ENCODE results near the gene B9D2.
A peak's percentile ranks its signal among the peaks of the same experiment; 100 is the strongest.

The B9D2 gene

DNA sequence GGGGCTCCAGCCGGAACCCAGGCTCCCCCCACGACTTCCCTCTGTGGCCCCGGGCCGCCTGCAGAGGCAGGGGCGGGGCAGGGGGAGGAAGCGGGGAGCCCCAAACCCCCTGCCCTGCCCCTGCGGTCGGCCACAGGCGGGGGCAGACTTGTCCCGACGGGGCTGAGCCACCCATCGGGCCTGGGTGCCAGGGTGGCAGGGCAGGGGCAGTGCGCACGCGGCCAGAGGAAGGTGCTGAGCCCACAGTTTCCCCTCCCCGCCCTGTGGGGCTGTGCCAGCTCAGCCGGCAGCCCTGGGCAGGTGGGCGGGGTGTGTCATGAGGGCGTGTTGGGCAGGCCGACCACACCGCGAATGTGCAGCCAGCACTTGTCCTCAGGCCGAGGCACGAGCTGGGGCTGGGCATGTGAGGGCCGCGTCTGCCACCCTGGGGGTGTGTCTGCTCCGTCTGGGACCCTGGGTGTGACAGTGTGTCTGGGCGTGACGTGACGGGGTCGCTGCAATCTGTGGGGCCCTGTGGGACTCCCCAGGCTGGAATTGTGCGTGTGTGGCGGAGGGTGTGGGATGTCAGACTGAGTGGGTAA is 36.3 kb downstream of the B9D2 start:
- DNase-seq = peak; percentile 86
- peak; percentile 77 for ATAC-seq

- DNase-seq (no peak), ATAC-seq (no peak)
Measured at GRCh38 chr19:41327076-41327575, 36.8 kb downstream of the B9D2 start.

DNA sequence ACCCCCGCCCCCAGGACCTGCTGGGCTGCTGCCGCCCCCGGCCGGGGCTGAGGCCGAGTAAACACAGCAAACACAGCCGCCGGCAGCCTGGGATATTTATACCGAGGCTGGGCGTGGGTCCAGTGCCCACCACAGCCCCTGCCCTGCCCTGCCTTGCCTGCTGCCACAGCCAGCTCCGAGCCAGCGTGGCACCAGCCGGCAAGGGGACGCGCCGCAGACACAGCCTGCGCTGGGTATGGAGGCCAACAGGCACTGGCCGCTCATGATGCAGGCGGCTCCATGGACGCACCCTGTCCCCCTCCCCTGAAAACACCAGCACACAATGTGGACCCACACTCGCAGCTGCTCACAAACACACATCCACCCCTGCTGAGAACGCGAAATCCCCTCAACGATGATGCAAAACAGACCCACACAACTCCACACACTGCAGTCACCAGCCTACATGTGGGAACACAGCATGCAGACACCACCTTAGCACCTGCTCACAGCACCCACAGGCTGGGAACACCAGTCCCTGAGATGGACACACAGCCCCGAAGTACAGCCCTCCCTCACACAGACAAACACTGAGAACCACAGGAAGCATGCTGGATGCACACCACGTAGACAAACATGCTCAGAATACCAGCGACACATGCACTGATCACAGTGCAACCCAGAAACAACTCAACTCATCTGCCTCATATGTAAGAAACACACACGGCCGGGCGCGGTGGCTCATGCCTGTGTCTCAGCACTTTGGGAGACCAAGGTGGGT is 37.8 kb downstream of the B9D2 start:
- ATAC-seq = no peak
- DNase-seq = peak; percentile 36

DNA sequence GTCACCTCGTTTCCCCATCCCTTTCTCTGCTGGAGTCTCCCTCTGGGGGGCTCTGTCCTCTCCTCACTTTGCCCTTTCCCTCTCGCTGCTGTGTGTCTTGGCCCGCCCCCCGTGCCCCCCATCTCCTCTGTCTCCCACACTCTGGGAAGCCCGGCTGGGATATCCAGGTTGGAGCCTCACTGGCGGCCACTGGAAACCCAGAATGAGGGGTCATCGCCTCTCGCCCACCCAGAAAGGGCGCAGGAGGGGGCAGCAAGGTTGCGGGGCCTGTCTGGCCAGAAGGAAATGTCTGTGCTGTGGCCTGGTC is 38.4 kb downstream of the B9D2 start:
- DNase-seq = no peak
- ATAC-seq = no peak

- peak; percentile 36 for DNase-seq
- ATAC-seq = no peak
Measured at GRCh38 chr19:41324921-41325639, 38.9 kb downstream of the B9D2 start.

DNA sequence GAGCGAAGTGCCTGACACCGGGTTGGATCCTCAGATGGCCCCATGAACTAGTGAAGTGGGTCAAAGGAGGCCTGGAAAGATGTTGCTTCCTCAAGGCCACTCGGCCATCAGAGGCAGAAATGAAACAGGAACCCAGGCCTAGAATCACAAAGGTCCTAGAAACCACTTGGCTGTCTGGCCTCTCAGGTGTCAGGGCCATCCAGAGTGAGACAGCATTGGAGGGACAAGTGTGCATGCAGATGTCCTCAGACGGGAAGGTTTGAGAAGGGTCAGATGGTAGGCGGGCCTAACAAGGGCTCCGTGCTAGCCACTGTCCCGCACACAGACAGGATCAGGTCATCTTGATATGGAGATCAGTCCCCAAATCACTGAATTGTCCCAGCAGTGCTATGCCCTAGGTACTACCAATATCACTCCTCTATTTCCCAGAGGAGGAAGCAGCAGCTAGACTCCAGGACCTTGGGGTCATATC is 39.7 kb downstream of the B9D2 start:
- ATAC-seq = no peak
- DNase-seq = no peak

GRCh38 chr19:41323430-41324125 is 40.4 kb downstream of the B9D2 start:
- no peak for ATAC-seq
- no peak for DNase-seq

DNA sequence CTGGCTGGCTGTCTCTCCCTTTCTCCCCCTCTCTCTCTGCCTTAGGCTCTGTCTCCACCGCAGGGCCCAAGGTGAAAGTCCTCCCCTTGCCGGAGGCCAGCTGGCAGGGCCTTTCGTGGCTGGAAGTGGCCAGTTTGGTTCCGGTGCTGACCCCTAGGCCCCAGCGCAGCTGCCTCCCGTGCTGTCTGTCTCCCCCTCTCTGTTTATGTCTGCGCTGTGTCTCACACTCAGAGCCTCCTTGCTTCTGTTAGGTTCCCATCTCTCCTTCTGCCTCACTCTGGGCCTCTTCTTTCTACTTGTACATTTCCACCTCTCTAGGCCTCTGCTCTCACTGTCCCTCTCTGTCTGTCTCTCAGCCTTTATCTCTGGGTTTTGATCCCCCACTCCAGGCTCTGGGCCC is 40.9 kb downstream of the B9D2 start:
- DNase-seq (no peak), ATAC-seq (no peak)

DNA sequence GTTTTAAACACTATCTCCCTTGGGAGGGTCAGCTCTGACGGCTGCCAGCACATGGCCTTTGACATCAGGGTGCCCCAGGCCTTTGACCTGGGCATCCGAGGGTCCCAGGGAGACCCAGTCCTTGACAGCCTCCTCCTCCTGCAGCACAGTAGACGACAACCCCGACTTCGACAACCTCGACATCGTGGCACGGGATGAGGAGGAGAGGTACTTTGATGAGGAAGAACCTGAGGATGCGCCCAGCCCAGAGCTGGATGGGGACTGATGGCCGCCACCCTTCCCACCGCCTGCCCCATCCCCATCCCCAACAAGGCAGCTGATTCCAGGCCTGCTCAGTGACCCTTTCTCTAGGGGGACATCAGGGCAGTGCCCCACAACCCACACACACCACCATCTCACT is 41.5 kb downstream of the B9D2 start:
- ATAC-seq (no peak), DNase-seq (no peak)

- ATAC-seq = no peak
- DNase-seq = no peak
Measured at GRCh38 chr19:41321600-41322270, 42.2 kb downstream of the B9D2 start.

- DNase-seq (no peak), ATAC-seq (no peak)
Measured at GRCh38 chr19:41321204-41321599, 42.7 kb downstream of the B9D2 start.

- ATAC-seq (no peak), DNase-seq (no peak)
Measured at GRCh38 chr19:41320568-41320967, 43.4 kb downstream of the B9D2 start.

DNA sequence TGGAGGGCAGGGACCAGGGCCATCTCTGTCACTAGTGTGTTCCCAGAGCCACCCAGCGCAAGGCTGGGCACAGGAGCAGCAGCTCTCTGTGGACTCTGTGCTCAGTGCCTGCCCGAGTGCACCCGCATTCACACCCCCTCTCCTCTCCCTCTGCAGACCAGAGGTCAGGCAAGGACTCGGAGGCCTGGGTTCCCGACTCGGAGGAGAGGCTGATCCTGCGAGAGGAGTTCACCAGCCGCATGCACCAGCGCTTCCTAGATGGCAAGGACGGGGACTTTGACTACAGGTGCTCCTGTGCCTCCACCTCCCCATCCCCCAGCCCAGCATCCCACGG is 43.8 kb downstream of the B9D2 start:
- no peak for ATAC-seq

DNA sequence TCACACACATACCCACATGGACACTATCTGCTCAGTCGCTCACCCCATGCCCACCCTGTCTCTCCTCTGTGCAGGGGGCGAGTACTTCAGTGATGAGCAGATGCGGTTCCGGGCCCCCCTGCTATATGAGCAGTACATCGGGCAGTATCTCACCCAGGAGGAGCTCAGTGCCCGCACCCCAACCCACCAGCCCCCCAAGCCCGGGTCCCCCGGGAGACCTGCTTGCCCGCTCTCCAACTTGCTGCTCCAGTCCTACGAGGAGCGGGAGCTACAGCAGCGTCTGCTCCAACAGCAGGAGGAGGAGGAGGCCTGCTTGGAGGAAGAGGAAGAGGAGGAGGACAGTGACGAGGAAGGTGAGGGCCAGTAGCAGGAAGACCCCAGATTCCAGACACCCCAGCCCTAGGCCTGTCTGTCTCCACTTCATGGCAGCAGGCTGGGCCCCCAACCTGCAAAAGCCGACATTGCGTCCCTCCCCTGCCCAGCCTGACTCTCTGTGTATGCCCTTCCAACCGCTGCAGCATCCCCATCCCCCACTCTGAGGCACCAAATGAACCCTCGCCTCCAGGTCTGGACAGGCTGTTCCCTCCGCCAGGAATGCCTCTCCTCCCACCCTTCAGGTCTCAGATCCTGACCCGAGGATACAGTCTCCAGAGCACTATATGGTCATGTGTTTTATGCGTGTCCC is 44.3 kb downstream of the B9D2 start:
- DNase-seq (no peak), ATAC-seq (no peak)

More for the DNA sequence above, 43.8 kb downstream of the B9D2 start:
- DNase-seq = no peak

- DNase-seq (no peak), ATAC-seq (no peak)
Measured at GRCh38 chr19:41318696-41319499, 45.1 kb downstream of the B9D2 start.

DNA sequence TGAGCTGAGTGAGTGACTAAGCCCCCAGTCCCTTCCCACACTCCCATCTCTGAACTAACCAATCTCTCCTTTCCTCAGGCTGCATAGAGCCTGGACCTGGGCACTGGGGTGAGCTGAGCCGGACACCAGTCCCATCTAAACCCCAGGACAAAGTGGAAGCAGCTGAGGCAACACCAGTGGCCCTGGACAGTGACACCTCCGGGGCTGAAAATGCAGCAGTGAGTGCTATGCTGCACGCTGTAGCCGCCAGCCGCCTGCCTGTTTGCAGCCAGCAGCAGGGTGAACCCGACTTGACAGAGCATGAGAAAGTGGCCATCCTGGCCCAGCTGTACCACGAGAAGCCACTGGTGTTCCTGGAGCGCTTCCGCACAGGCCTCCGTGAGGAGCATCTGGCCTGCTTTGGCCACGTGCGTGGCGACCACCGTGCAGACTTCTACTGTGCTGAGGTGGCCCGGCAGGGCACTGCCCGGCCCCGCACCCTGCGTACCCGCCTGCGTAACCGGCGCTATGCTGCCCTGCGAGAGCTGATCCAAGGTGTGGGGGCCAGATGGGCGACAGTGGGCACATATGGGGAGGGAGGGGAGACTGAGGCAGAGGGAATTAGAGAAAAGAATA is 47.5 kb downstream of the B9D2 start:
- ATAC-seq = no peak
- no peak for DNase-seq

DNA sequence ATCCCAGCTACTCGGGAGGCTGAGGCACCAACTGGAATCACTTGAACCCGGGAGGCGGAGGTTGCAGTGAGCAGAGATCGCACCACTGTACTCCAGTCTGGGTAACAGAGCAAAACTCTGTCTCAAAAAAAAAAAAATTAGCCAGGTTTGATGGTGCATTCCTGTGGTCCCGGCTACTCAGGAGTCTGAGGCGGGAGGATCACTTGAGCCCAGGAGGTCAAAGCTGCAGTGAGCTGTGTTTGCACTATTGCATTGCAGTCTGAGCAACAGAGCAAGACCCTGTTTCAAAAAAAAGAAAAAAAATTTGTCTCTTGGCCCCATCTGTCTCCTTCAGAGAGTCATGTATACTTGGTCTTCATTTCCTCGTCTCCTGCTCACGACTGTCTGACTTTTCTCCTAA is 52.3 kb downstream of the B9D2 start:
- ATAC-seq (no peak), DNase-seq (no peak)

DNA sequence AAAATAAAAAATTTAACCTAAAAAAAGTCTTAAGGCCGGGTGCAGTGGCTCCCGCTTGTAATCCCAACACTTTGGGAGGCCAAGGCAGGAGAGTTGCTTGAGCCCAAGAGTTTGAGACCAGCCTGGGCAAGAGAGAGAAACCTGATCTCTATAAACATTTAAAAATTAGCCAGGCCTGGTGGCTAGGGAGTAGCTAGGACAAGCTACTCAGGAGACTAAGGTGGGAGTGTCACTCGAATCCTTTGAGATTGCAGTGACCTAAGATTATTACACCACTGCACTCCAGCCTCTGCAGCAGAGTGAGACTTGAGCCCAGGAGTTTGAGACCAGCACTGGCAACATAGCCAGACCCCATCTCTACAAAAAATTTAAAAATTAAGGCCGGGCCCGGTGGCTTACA is 52.9 kb downstream of the B9D2 start:
- ATAC-seq (no peak), DNase-seq (no peak)

DNA sequence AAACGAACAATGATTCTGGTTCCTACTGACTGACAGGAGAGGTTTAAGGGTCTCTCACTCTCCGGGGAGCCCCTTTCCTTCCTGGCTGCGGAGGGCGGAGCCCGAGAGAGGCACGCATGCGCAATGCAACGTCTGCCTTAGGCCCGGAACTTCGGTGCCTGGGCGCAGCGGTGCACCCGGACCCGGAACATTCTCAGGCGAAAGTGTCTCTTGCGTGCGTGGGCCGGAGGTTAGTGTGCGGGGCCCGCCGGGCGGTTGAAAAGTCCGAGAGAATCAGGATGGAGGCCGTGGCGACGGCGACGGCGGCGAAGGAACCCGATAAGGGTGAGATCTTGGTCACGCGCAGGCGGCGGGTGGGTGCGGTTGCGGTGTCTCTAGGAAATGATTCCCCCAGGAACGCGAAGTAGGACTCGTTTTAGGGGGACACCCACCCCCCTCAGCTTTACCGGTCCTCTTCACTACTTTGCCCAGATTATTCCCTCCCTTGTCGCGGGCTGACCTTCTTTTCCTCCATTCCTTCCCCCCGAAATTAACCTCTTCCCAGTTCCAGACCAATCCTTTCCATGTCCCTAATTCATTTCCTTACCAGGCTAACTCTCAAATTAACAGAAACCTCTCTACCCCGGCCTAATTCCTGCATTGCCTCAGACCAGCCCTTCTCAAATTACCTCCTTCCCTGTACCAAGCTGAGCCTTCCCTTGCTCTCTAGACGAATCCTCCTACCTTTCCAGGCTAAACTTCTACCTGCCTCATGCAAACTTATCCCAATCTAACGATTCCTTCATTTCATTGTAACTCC is 53.7 kb downstream of the B9D2 start, which contains the start of gene CCDC97:
CCDC97 (plus strand) TSS at position 140 of the 799 bp plus-strand sequence; CDS start at position 279, 139 bp downstream.
- DNase-seq = peak; percentile 91
- ATAC-seq = peak; percentile 68
